GM19468 (cell line): Measurements from ENCODE around the gene SHROOM2.

Experiments used
- ATAC-seq: cut with Tn5 transposase; IDR thresholded peaks from one replicate; pipeline ENCODE4 v1.9.1; 2021; ENCODE audit warnings: mild to moderate bottlenecking, moderate library complexity, moderate number of reproducible peaks; ENCODE audit not compliant: unreplicated experiment; ENCODE audit errors: extremely low read depth

The SHROOM2 gene

DNA sequence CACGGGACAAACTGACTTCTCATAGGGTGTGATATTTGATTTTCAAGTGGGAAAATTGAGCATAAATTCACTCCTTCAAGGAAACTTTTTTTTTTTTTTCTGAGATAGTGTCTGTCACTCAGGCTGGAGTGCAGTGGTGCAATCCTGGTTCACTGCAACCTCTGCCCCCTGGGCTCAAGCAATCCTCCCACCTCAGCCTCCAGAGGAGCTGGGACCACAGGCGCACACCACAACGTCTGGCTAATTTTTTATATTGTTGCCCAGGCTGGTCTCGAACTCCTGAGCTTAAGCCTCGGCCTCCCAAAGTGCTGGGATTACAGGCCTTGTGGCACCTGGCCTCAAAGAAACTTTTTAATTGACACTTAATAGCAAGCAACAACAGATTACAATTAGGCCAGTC lies 194.7 kb downstream of the SHROOM2 start:
- no peak for ATAC-seq

GRCh38 chrX:9983441-9983840 lies 197.2 kb downstream of the SHROOM2 start:
- ATAC-seq: no peak

- ATAC-seq: no peak
Observed at GRCh38 chrX:9983846-9984245, 197.6 kb downstream of the SHROOM2 start.

DNA sequence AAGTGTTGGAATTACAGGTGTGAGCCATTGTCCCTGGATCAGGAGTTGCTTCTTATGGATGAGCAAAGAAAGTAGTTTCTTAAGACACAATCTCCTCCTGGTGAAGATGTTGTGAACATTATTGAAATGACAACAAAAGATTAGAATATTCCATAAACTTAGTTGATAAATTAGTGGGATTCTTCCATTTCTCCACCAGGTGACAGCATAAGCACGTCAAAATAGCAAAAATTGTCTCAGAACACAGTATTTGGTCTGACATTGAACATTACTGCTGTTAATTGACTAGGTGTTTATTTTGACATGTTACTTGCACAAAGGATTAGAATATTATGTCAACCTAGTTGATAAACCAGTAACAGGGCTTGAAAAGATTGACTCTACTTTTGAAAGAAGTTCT lies 202.5 kb downstream of the SHROOM2 start:
- no peak for ATAC-seq

DNA sequence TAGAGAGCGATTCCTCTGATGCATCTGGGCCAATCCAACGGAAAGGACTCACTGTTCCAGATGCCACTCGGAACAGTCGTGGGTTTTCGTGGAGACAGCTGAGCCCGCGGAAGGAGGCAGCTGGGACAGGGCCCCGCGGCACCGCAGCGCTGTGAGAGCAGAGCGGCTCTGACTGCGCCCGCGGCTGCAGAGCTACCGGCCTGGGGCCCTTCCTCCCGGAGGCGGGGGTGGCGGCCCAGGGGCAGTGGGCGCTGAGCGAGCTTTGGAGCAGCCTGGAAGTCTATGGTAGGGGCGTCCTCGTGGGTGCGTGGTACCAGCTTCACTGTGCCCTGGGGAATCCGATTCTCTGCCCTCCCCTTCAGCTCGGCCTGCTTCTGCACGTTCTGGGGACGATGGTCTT lies 205.8 kb downstream of the SHROOM2 start:
- ATAC-seq: no peak

GRCh38 chrX:9992724-9993123 lies 206.5 kb downstream of the SHROOM2 start:
- ATAC-seq: no peak

DNA sequence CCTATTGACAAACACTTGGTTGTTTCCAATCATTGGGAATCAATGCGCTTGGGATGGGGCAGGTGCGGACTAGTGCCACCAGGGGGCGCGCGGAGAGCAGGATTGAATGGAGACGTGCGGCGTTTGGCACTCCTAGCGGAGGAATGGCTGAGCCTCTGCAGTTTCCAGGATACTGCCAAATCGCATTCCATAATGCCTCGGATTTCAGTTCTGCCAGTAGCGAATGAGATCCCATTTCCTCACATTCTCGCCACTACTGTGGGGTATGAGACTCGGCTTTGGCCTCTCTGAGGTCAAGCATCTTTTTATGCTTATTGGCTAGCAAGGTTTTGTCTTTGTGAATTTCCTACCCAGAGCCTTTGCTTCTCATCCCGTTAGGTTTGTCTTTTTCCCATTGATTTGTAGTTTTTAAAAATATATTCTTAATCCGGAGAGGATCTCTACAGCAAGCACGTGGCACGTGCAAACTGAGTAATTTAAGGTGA lies 209.7 kb downstream of the SHROOM2 start:
- peak; percentile 68 for ATAC-seq

- no peak for ATAC-seq
Observed at GRCh38 chrX:9997041-9997440, 210.8 kb downstream of the SHROOM2 start.

DNA sequence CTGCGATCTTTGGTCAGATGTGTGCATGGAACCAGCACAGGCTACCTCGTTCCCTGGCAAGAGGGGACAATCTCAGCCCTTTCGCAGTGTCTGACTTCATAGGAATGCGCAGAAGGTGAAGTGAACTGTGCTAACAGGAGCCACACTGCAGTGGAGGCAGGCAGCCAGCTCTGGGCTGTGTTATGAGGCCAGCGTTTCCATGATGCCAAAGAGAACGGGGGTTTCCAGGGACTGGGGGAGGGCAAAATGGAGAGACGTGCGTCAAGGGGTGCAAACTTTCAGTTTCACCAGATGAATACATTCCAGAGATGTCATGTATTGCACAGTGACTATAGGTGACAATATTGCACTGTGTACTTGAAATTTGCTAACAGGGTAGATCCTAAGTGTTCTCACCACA lies 211.3 kb downstream of the SHROOM2 start:
- ATAC-seq: no peak
